Activated CD8-positive, alpha-beta T cell treated with anti-CD3 and anti-CD28 coated beads, Interleukin-2, amount 10 ng/mL, durations not matched to agents 7 days and 5 days (primary cell): ENCODE data around the gene ATG9A. TPM values are rescaled to one million over a fixed set of nuclear protein-coding genes. Genes with fewer than 3 reads are reported as not detected.
A peak's percentile ranks its signal among the peaks of the same experiment; 100 is the strongest.

Experiments used
- ATAC-seq: fragments of 150-1000 bp; cut with Tn5 transposase; one replicate; pipeline ENCODE4 v1.10.0; 2021; ENCODE audit warnings: moderate library complexity
- CTCF ChIA-PET: fragments of 350-600 bp; sonication (Branson Sonifier 250); formaldehyde crosslinking; loops from one replicate; lab custom pipeline; 2021; ENCODE audit warnings: antibody characterized with exemption; lab: Charles Lee
- POLR2A ChIA-PET: fragments of 350-600 bp; sonication (Branson Sonifier 250); formaldehyde crosslinking; loops from one replicate; lab custom pipeline; 2021; ENCODE audit warnings: antibody characterized with exemption; lab: Charles Lee
- DNase-seq: peaks from one replicate; pipeline ENCODE4 v3.0.0-alpha.2; 2020
- H3K27ac Mint-ChIP-seq: one replicate; pipeline ENCODE4 v1.8.0; 2021; ENCODE audit warnings: mild to moderate bottlenecking, mixed read lengths
- H3K27me3 Mint-ChIP-seq: one replicate; pipeline ENCODE4 v1.8.0; 2021; ENCODE audit warnings: low read depth, mixed read lengths
- H3K36me3 Mint-ChIP-seq: one replicate; pipeline ENCODE4 v1.8.0; 2021; ENCODE audit warnings: low read depth, mixed read lengths
- H3K4me1 Mint-ChIP-seq: one replicate; pipeline ENCODE4 v1.8.0; 2021; ENCODE audit warnings: low read depth, mixed read lengths
- H3K4me3 Mint-ChIP-seq: one replicate; pipeline ENCODE4 v1.8.0; 2021; ENCODE audit warnings: mild to moderate bottlenecking, mixed read lengths
- H3K9me3 Mint-ChIP-seq: one replicate; pipeline ENCODE4 v1.8.0; 2022; ENCODE audit warnings: mixed read lengths; ENCODE audit not compliant: insufficient read depth
- total RNA-seq, 2 experiments: library from RNA; stranded (reverse); gene quantifications; one replicate each; pipeline ENCODE4 v1.2.3, GENCODE V29; 2021

Gene ATG9A
- total RNA-seq, 2 experiments from 2014 or later, result 51.7 to 53.8 TPM

- H3K4me3 Mint-ChIP-seq, result peak overlapping the region; percentile 99
These were observed 15.3 kb upstream of the ATG9A start for GRCh38 chr2:219244789-219245147.

GRCh38 chr2:219243291-219243761 lies 13.9 kb upstream of the ATG9A start:
- ChIA-PET POLR2A (interaction anchor here (3.9 kb wide), 1 partner anchor 14 kb away, joined by 56 read pairs; the partner anchor contains the start of genes ANKZF1 and ATG9A), CTCF (interaction anchor here (1.9 to 3.7 kb wide), 2 partner anchors 52 kb away, joined by 6 to 29 read pairs; no protein-coding TSS in a partner anchor)
- H3K9me3 Mint-ChIP-seq, result no peaks in the 10 kb centered on the region
- peaks cover 31% of the 10 kb centered on the region for H3K36me3 Mint-ChIP-seq
- DNase-seq (no peak), ATAC-seq (no peak)
- H3K4me1 Mint-ChIP-seq, result peaks cover 46% of the 10 kb centered on the region
- peak overlapping the region; percentile 37 for H3K4me3 Mint-ChIP-seq
- H3K27ac Mint-ChIP-seq, result peak overlapping the region; percentile 75
- H3K27me3 Mint-ChIP-seq, result no peaks in the 10 kb centered on the region

More at GRCh38 chr2:219244789-219245147, 15.3 kb upstream of the ATG9A start:
- Mint-ChIP-seq H3K36me3 (peaks cover 41% of the 10 kb centered on the region), H3K9me3 (no peaks in the 10 kb centered on the region), H3K27me3 (no peaks in the 10 kb centered on the region), H3K27ac (peak overlapping the region; percentile 100), H3K4me1 (peaks cover 60% of the 10 kb centered on the region)
- ChIA-PET CTCF (interaction anchor here (0.7 to 6.3 kb wide), 14 partner anchors 9 to 84 kb away, joined by 3 to 65 read pairs (median 5); partner anchors contain the start of genes ABCB6, ANKZF1, ATG9A and DNAJB2), POLR2A (interaction anchor here (0.5 to 3.9 kb wide), 15 partner anchors 9 to 85 kb away, joined by 3 to 66 read pairs (median 6); partner anchors contain the start of genes ANKZF1, ATG9A, CNPPD1 and DNAJB2)
- ATAC-seq (no peak), DNase-seq (no peak)

DNA sequence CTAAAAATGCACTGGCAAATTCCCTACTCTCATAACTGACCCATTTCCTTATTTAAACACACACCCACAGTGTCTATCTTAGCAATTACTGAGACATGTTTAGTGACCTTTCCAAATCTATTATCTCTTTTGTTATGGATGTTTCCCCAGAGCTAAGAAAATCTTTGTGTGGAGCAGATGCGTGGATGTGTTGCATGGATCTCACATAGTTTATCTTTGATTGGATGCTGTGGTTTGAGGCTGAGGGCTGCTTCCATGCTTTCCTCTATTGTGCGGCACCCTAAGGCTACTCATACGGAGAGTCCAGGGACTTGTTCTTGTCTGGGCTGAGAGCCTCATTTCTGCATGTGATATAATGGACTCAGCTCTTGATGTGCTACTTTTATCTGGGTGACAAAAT lies 4.9 kb upstream of the ATG9A start:
- H3K27me3 Mint-ChIP-seq, result no peaks in the 10 kb centered on the region
- H3K36me3 Mint-ChIP-seq, result peaks cover 70% of the 10 kb centered on the region
- H3K9me3 Mint-ChIP-seq, result no peaks in the 10 kb centered on the region
- peaks cover 33% of the 10 kb centered on the region for H3K4me1 Mint-ChIP-seq
- H3K4me3 Mint-ChIP-seq, result no peak overlapping the region
- H3K27ac Mint-ChIP-seq, result peak overlapping the region; percentile 26
- CTCF ChIA-PET, result no interaction called here
- no peak for ATAC-seq
- no peak for DNase-seq
- POLR2A ChIA-PET, result interaction anchor here (1.0 kb wide), 1 partner anchor 10 kb away, joined by 4 read pairs; no protein-coding TSS in a partner anchor

GRCh38 chr2:219230059-219230540 lies 664 bp upstream of the ATG9A start:
- H3K4me3 Mint-ChIP-seq, result peak overlapping the region; percentile 100
- H3K4me1 Mint-ChIP-seq, result peaks cover 58% of the 10 kb centered on the region
- DNase-seq, result peak; percentile 64
- H3K27ac Mint-ChIP-seq, result peak overlapping the region; percentile 100
- ATAC-seq, result peak; percentile 21
- POLR2A ChIA-PET, result interaction anchor here (1.1 to 6.2 kb wide), 12 partner anchors 9 to 65 kb away, joined by 5 to 77 read pairs (median 12); partner anchors contain the start of genes ABCB6, CNPPD1, DNAJB2 and GLB1L
- no peaks in the 10 kb centered on the region for H3K27me3 Mint-ChIP-seq
- H3K36me3 Mint-ChIP-seq, result peaks cover 63% of the 10 kb centered on the region
- CTCF ChIA-PET, result interaction anchor here (0.6 to 5.5 kb wide), 13 partner anchors 9 to 449 kb away, joined by 3 to 32 read pairs (median 6); partner anchors contain the start of genes GLB1L, NHEJ1, STK16 and TUBA4B
- H3K9me3 Mint-ChIP-seq, result no peaks in the 10 kb centered on the region

DNA sequence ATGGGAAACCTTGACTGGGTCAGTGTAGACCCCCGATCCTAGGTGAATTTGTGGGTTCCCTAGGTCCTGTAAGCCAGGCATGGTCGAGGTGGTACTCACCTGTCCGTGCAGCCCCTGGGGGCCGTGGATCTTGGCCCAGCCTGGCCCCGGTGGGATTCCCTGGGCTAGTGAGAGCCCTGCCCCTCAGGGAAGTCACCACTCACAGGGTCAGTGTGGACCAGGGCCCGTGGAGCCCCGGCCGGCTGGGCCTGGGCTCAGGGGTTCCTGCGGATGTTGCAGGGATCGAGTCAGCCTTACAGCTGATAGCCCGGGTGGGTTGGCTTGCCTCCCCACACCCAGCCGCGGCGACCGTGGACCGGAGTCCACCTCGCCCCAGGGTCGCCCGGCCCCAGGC lies 528 bp downstream of the ATG9A start:
- peak; percentile 26 for ATAC-seq
- no peak for DNase-seq
- Mint-ChIP-seq H3K27ac (peak overlapping the region; percentile 67), H3K36me3 (peaks cover 65% of the 10 kb centered on the region), H3K9me3 (no peaks in the 10 kb centered on the region), H3K27me3 (no peaks in the 10 kb centered on the region), H3K4me3 (peak overlapping the region; percentile 84), H3K4me1 (peaks cover 59% of the 10 kb centered on the region)
- ChIA-PET POLR2A (interaction anchor here (0.8 to 6.2 kb wide), 14 partner anchors 9 to 66 kb away, joined by 3 to 77 read pairs (median 10); partner anchors contain the start of genes ABCB6, CNPPD1, DNAJB2 and GLB1L), CTCF (interaction anchor here (0.9 to 5.5 kb wide), 12 partner anchors 10 to 69 kb away, joined by 3 to 32 read pairs (median 6); partner anchors contain the start of genes GLB1L, STK16 and TUBA4B)

GRCh38 chr2:219228041-219228910 lies 1.2 kb downstream of the ATG9A start:
- H3K27me3 Mint-ChIP-seq, result no peaks in the 10 kb centered on the region
- peaks cover 59% of the 10 kb centered on the region for H3K4me1 Mint-ChIP-seq
- no peaks in the 10 kb centered on the region for H3K9me3 Mint-ChIP-seq
- peak overlapping the region; percentile 84 for H3K4me3 Mint-ChIP-seq
- DNase-seq (no peak), ATAC-seq (no peak)
- H3K36me3 Mint-ChIP-seq, result peaks cover 65% of the 10 kb centered on the region
- ChIA-PET CTCF (interaction anchor here (0.7 to 5.5 kb wide), 15 partner anchors 9 to 70 kb away, joined by 3 to 32 read pairs (median 5); partner anchors contain the start of genes CNPPD1, GLB1L, NHEJ1 and STK16), POLR2A (interaction anchor here (0.7 to 6.2 kb wide), 12 partner anchors 9 to 67 kb away, joined by 3 to 77 read pairs (median 6); partner anchors contain the start of genes ABCB6, CNPPD1, GLB1L and STK16)
- peak overlapping the region; percentile 67 for H3K27ac Mint-ChIP-seq

DNA sequence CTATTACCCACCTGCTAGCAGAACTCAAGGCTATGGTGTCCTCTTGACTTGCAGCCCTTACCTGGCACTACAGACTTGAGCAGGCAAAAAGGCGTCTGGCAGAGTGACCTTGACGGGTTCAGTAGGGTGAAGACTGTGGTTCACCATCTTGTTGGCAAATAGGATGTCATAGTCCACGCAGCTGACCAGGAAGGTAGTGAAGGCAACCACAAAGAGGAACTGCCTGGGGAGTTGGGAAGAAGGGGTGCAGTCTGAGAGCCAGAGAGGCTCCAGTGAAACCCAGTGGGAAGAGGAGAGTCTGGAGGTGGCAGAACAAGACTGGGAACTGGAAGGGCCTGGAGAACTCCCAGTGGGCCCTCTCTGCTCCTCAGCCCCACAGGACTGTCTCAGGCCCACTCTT lies 4.1 kb downstream of the ATG9A start:
- Mint-ChIP-seq H3K36me3 (peaks cover 64% of the 10 kb centered on the region), H3K27ac (no peak overlapping the region)
- POLR2A ChIA-PET, result interaction anchor here (0.6 kb wide), 1 partner anchor 106 kb away, joined by 3 read pairs; no protein-coding TSS in a partner anchor

DNA sequence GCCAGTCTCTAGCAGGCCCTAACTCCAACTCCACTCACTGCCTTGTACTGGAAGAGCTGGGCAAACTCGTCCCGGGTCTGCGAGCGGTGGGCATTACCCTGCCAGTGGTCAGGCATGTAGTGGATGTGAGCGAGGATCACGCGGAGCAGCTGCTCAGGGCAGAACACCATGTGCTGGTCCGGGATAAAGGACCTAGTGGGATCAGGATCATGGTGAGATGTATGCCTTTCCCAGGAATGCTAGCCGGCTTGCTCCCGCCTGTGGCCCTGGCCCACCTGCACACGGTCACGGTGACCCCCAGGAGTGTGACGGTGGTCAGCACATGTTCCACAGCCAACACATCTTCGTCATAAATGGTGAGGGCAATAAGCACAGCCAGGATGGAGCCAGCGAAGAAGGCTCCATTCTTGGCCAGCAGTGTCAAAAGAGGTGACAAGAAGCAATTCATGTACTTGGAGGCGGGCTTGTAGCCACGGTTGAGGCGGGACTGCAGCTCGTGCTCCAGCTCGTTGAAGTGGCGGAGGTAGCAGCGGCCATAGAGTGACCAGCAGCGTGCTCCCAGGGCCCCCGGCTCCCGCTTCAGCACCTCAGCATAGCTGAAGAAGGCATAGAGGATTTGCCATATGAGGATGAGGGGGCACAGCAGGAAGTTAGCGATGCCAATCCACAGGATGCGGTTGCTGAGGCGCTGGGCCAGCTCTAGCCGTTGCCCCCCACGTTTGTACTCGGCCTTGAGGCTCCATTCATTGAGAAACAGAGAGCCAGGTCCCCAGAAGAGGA lies 5.4 kb downstream of the ATG9A start:
- Mint-ChIP-seq H3K27me3 (no peaks in the 10 kb centered on the region), H3K4me3 (no peak overlapping the region), H3K9me3 (no peaks in the 10 kb centered on the region), H3K4me1 (peaks cover 38% of the 10 kb centered on the region), H3K36me3 (peaks cover 70% of the 10 kb centered on the region), H3K27ac (no peak overlapping the region)
- no peak for ATAC-seq
- POLR2A ChIA-PET, result interaction anchor here (0.6 to 1.1 kb wide), 2 partner anchors 30 kb away, joined by 3 to 5 read pairs; partner anchors contain the start of gene TUBA4A
- DNase-seq, result no peak
- CTCF ChIA-PET, result interaction anchor here (1.2 kb wide), 1 partner anchor 71 kb away, joined by 5 read pairs; no protein-coding TSS in a partner anchor

More for the DNA sequence above, 4.1 kb downstream of the ATG9A start:
- H3K27me3 Mint-ChIP-seq, result no peaks in the 10 kb centered on the region
- CTCF ChIA-PET, result interaction anchor here (5.5 kb wide), 1 partner anchor 69 kb away, joined by 32 read pairs; no protein-coding TSS in a partner anchor
- DNase-seq (no peak), ATAC-seq (no peak)
- peaks cover 35% of the 10 kb centered on the region for H3K4me1 Mint-ChIP-seq
- H3K9me3 Mint-ChIP-seq, result no peaks in the 10 kb centered on the region
- no peak overlapping the region for H3K4me3 Mint-ChIP-seq

DNA sequence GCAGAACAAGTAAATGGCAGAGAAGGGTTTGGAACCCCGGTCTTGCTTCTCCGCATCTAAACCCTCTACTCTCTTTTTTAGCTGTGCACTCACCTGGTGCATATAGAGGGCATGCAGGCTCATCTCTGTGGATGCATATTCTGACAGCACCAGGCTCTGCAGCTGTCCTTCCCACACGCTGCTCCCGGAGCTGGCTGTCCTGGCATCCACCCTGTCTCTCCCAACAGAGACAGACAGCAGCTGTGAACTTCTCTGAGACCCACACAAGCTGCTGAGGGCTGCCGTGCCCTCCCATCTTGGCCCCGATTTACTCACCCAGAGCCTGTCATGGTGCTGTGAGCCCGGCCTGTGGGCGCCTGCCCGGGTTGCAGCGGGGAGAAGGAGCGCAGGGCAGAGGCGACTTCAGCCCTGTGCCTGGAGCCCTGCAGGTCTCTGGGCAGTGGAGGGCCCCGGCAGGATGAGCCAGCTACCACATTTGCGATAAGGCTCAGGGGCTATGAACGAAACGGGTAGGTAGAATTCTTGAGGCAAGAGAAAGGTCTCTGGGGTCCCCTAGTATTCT lies 7.4 kb downstream of the ATG9A start:
- Mint-ChIP-seq H3K4me3 (no peak overlapping the region), H3K36me3 (peaks cover 58% of the 10 kb centered on the region), H3K4me1 (peaks cover 33% of the 10 kb centered on the region), H3K27me3 (no peaks in the 10 kb centered on the region), H3K27ac (no peak overlapping the region), H3K9me3 (no peaks in the 10 kb centered on the region)
- ChIA-PET CTCF (no interaction called here), POLR2A (no interaction called here)
- DNase-seq (no peak), ATAC-seq (no peak)

- H3K27ac Mint-ChIP-seq, result no peak overlapping the region
- DNase-seq, result no peak
These were observed 8.6 kb downstream of the ATG9A start for GRCh38 chr2:219220652-219221402.

More at GRCh38 chr2:219220652-219221402, 8.6 kb downstream of the ATG9A start:
- CTCF ChIA-PET, result interaction anchor here (0.7 to 2.5 kb wide), 2 partner anchors 11 to 74 kb away, joined by 3 to 11 read pairs; no protein-coding TSS in a partner anchor
- Mint-ChIP-seq H3K4me1 (peaks cover 32% of the 10 kb centered on the region), H3K27me3 (no peaks in the 10 kb centered on the region), H3K36me3 (peaks cover 57% of the 10 kb centered on the region), H3K4me3 (no peak overlapping the region), H3K9me3 (no peaks in the 10 kb centered on the region)
- no peak for ATAC-seq
- POLR2A ChIA-PET, result interaction anchor here (0.7 to 1.2 kb wide), 2 partner anchors 25 to 33 kb away, joined by 3 to 4 read pairs; partner anchors contain the start of gene TUBA4A
